Activated T-helper 17 cell treated with anti-CD3 and anti-CD28 coated beads, Interleukin-2, amount 50 U/mL, for 72 hours (primary cell): ENCODE measurements around the gene ANLN. TPM values are rescaled to one million over a fixed set of nuclear protein-coding genes. Genes with fewer than 3 reads are reported as not detected.

Source experiments
- ATAC-seq: fragments of 150-1000 bp; cut with Tn5 transposase; replicated peaks from 2 replicates; pipeline ENCODE4 v1.10.0; 2021; ENCODE audit warnings: mild to moderate bottlenecking, moderate library complexity
- H3K27ac Mint-ChIP-seq: one replicate; pipeline ENCODE4 v1.8.0; 2022; ENCODE audit warnings: mixed read lengths
- H3K27me3 Mint-ChIP-seq: one replicate; pipeline ENCODE4 v1.8.0; 2022; ENCODE audit warnings: mixed read lengths
- H3K36me3 Mint-ChIP-seq: one replicate; pipeline ENCODE4 v1.8.0; 2022; ENCODE audit warnings: low read depth, mild to moderate bottlenecking, mixed read lengths
- H3K4me1 Mint-ChIP-seq: one replicate; pipeline ENCODE4 v1.8.0; 2022; ENCODE audit warnings: mixed read lengths
- H3K4me3 Mint-ChIP-seq: one replicate; pipeline ENCODE4 v1.8.0; 2022; ENCODE audit warnings: mild to moderate bottlenecking, mixed read lengths
- H3K9me3 Mint-ChIP-seq: one replicate; pipeline ENCODE4 v1.8.0; 2022; ENCODE audit warnings: mixed read lengths
- total RNA-seq, 2 donors: library from RNA; stranded (reverse); gene quantifications; one replicate each; pipeline ENCODE4 v1.2.3, GENCODE V29; 2022

The ANLN gene
- total RNA-seq: 10 to 100 TPM; 64.3 to 67.1 TPM

- H3K36me3 Mint-ChIP-seq: no peaks in the 10 kb centered on the region
- peaks cover 7% of the 10 kb centered on the region for H3K4me1 Mint-ChIP-seq
- peak; percentile 88 for ATAC-seq
- H3K9me3 Mint-ChIP-seq: no peaks in the 10 kb centered on the region
- H3K27ac Mint-ChIP-seq: peak within 1 kb of the TSS; percentile 89
- H3K4me3 Mint-ChIP-seq: peak within 1 kb of the TSS; percentile 86
- H3K27me3 Mint-ChIP-seq: no peaks in the 10 kb centered on the region
Measured at GRCh38 chr7:36389371-36390198, at the start of gene ANLN. Gene ANLN, plus strand, starts transcription at chr7:36389862. Its CDS starts 165 bp downstream, at chr7:36390027.

GRCh38 chr7:36343548-36343947 lies 46.1 kb upstream of the ANLN start:
- Mint-ChIP-seq H3K4me3 (no peak overlapping the region), H3K27me3 (no peaks in the 10 kb centered on the region), H3K9me3 (no peaks in the 10 kb centered on the region), H3K36me3 (no peaks in the 10 kb centered on the region), H3K27ac (no peak overlapping the region), H3K4me1 (no peaks in the 10 kb centered on the region)
- ATAC-seq: no peak

- no peaks in the 10 kb centered on the region for H3K9me3 Mint-ChIP-seq
- H3K4me3 Mint-ChIP-seq: no peak overlapping the region
- H3K27me3 Mint-ChIP-seq: no peaks in the 10 kb centered on the region
- H3K27ac Mint-ChIP-seq: no peak overlapping the region
- H3K4me1 Mint-ChIP-seq: no peaks in the 10 kb centered on the region
- ATAC-seq: no peak
- H3K36me3 Mint-ChIP-seq: no peaks in the 10 kb centered on the region
Measured at GRCh38 chr7:36344622-36345021, 45.0 kb upstream of the ANLN start.

- no peaks in the 10 kb centered on the region for H3K36me3 Mint-ChIP-seq
- H3K27ac Mint-ChIP-seq: no peak overlapping the region
- H3K4me1 Mint-ChIP-seq: no peaks in the 10 kb centered on the region
- H3K27me3 Mint-ChIP-seq: no peaks in the 10 kb centered on the region
- H3K4me3 Mint-ChIP-seq: no peak overlapping the region
- H3K9me3 Mint-ChIP-seq: no peaks in the 10 kb centered on the region
- peak; percentile 77 for ATAC-seq
Measured at GRCh38 chr7:36346260-36346831, 43.3 kb upstream of the ANLN start.

- Mint-ChIP-seq H3K4me1 (no peaks in the 10 kb centered on the region), H3K36me3 (no peaks in the 10 kb centered on the region), H3K27me3 (no peaks in the 10 kb centered on the region), H3K4me3 (no peak overlapping the region), H3K27ac (no peak overlapping the region), H3K9me3 (no peaks in the 10 kb centered on the region)
- ATAC-seq: no peak
Measured at GRCh38 chr7:36348256-36348655, 41.4 kb upstream of the ANLN start.

GRCh38 chr7:36348771-36349170 lies 40.9 kb upstream of the ANLN start:
- H3K4me1 Mint-ChIP-seq: no peaks in the 10 kb centered on the region
- H3K36me3 Mint-ChIP-seq: no peaks in the 10 kb centered on the region
- no peaks in the 10 kb centered on the region for H3K27me3 Mint-ChIP-seq
- no peak for ATAC-seq
- H3K9me3 Mint-ChIP-seq: no peaks in the 10 kb centered on the region
- H3K4me3 Mint-ChIP-seq: no peak overlapping the region
- no peak overlapping the region for H3K27ac Mint-ChIP-seq

- H3K27me3 Mint-ChIP-seq: no peaks in the 10 kb centered on the region
- no peaks in the 10 kb centered on the region for H3K36me3 Mint-ChIP-seq
- H3K4me3 Mint-ChIP-seq: no peak overlapping the region
- H3K27ac Mint-ChIP-seq: no peak overlapping the region
- ATAC-seq: no peak
- H3K9me3 Mint-ChIP-seq: no peaks in the 10 kb centered on the region
- H3K4me1 Mint-ChIP-seq: no peaks in the 10 kb centered on the region
Measured at GRCh38 chr7:36349626-36350025, 40.0 kb upstream of the ANLN start.

- H3K9me3 Mint-ChIP-seq: no peaks in the 10 kb centered on the region
- no peaks in the 10 kb centered on the region for H3K36me3 Mint-ChIP-seq
- no peaks in the 10 kb centered on the region for H3K27me3 Mint-ChIP-seq
- ATAC-seq: no peak
- no peak overlapping the region for H3K4me3 Mint-ChIP-seq
- no peak overlapping the region for H3K27ac Mint-ChIP-seq
- no peaks in the 10 kb centered on the region for H3K4me1 Mint-ChIP-seq
Measured at GRCh38 chr7:36355490-36355889, 34.2 kb upstream of the ANLN start.

- H3K4me3 Mint-ChIP-seq: no peak overlapping the region
- no peak for ATAC-seq
- H3K9me3 Mint-ChIP-seq: no peaks in the 10 kb centered on the region
- no peak overlapping the region for H3K27ac Mint-ChIP-seq
- no peaks in the 10 kb centered on the region for H3K27me3 Mint-ChIP-seq
- H3K4me1 Mint-ChIP-seq: no peaks in the 10 kb centered on the region
- H3K36me3 Mint-ChIP-seq: no peaks in the 10 kb centered on the region
Measured at GRCh38 chr7:36357054-36357453, 32.6 kb upstream of the ANLN start.

GRCh38 chr7:36358589-36358988 lies 31.1 kb upstream of the ANLN start:
- H3K4me1 Mint-ChIP-seq: no peaks in the 10 kb centered on the region
- H3K9me3 Mint-ChIP-seq: no peaks in the 10 kb centered on the region
- no peaks in the 10 kb centered on the region for H3K27me3 Mint-ChIP-seq
- no peak overlapping the region for H3K27ac Mint-ChIP-seq
- H3K4me3 Mint-ChIP-seq: no peak overlapping the region
- no peak for ATAC-seq
- H3K36me3 Mint-ChIP-seq: no peaks in the 10 kb centered on the region

- Mint-ChIP-seq H3K27ac (no peak overlapping the region), H3K4me3 (no peak overlapping the region), H3K27me3 (no peaks in the 10 kb centered on the region), H3K9me3 (no peaks in the 10 kb centered on the region), H3K4me1 (no peaks in the 10 kb centered on the region), H3K36me3 (no peaks in the 10 kb centered on the region)
- no peak for ATAC-seq
Measured at GRCh38 chr7:36360244-36360643, 29.4 kb upstream of the ANLN start.

GRCh38 chr7:36361227-36361626 lies 28.4 kb upstream of the ANLN start:
- Mint-ChIP-seq H3K27me3 (no peaks in the 10 kb centered on the region), H3K4me3 (no peak overlapping the region), H3K9me3 (no peaks in the 10 kb centered on the region), H3K36me3 (no peaks in the 10 kb centered on the region), H3K4me1 (no peaks in the 10 kb centered on the region), H3K27ac (no peak overlapping the region)
- no peak for ATAC-seq

GRCh38 chr7:36363515-36363914 lies 26.1 kb upstream of the ANLN start:
- Mint-ChIP-seq H3K27ac (no peak overlapping the region), H3K4me1 (no peaks in the 10 kb centered on the region), H3K9me3 (no peaks in the 10 kb centered on the region), H3K4me3 (no peak overlapping the region), H3K36me3 (no peaks in the 10 kb centered on the region), H3K27me3 (no peaks in the 10 kb centered on the region)
- ATAC-seq: no peak

GRCh38 chr7:36366005-36366717 lies 23.5 kb upstream of the ANLN start:
- ATAC-seq: no peak
- Mint-ChIP-seq H3K4me1 (no peaks in the 10 kb centered on the region), H3K27ac (no peak overlapping the region), H3K4me3 (peak overlapping the region; percentile 84), H3K27me3 (peaks cover 7% of the 10 kb centered on the region), H3K36me3 (no peaks in the 10 kb centered on the region), H3K9me3 (no peaks in the 10 kb centered on the region)
